ENCODE data around the gene GPSM3.

The GPSM3 gene

GRCh38 chr6:32146287-32146686 is 46.2 kb downstream of the GPSM3 start (continued):
- TF ChIP-seq ZSCAN23 (tag by site-specific recombination; IDR thresholded peaks at IDR 0.05) (peak; percentile 55; the same call in 1 of the 2 replicates), ZNF366 (tag by site-specific recombination; conservative IDR thresholded peaks at IDR 0.05) (peak; percentile 68), ZNF654 (tag by site-specific recombination; IDR thresholded peaks at IDR 0.05; ENCODE audit: low read depth) (no peak), HIC1 (tag by site-specific recombination; IDR thresholded peaks at IDR 0.05) (no peak), REST (tag by site-specific recombination; IDR thresholded peaks at IDR 0.05) (no peak), ZNF274 (IDR thresholded peaks at IDR 0.05; ENCODE audit: low read length) (no peak), ZNF274 (tag by site-specific recombination; IDR thresholded peaks at IDR 0.05; ENCODE audit: borderline replicate concordance) (no peak), KLF7 (tag by site-specific recombination; IDR thresholded peaks at IDR 0.05; ENCODE audit: borderline replicate concordance) (no peak), ZXDB (tag by site-specific recombination; IDR thresholded peaks at IDR 0.05) (no peak), ZNF610 (tag by site-specific recombination; IDR thresholded peaks at IDR 0.05; ENCODE audit: borderline replicate concordance) (no peak), RBAK (tag by site-specific recombination; IDR thresholded peaks at IDR 0.05) (no peak), ZNF324 (tag by site-specific recombination; IDR thresholded peaks at IDR 0.05) (peak; percentile 89), ZNF514 (tag by site-specific recombination; IDR thresholded peaks at IDR 0.05) (no peak), GFI1B (tag by site-specific recombination; IDR thresholded peaks at IDR 0.05) (no peak), PRDM10 (tag by site-specific recombination; IDR thresholded peaks at IDR 0.05) (peak; percentile 89)
- TF ChIP-seq, protein P1, sequence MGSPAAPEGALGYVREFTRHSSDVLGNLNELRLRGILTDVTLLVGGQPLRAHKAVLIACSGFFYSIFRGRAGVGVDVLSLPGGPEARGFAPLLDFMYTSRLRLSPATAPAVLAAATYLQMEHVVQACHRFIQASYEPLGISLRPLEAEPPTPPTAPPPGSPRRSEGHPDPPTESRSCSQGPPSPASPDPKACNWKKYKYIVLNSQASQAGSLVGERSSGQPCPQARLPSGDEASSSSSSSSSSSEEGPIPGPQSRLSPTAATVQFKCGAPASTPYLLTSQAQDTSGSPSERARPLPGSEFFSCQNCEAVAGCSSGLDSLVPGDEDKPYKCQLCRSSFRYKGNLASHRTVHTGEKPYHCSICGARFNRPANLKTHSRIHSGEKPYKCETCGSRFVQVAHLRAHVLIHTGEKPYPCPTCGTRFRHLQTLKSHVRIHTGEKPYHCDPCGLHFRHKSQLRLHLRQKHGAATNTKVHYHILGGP (tag by site-specific recombination; IDR thresholded peaks at IDR 0.05), result no peak
- TF ChIP-seq, protein P2, sequence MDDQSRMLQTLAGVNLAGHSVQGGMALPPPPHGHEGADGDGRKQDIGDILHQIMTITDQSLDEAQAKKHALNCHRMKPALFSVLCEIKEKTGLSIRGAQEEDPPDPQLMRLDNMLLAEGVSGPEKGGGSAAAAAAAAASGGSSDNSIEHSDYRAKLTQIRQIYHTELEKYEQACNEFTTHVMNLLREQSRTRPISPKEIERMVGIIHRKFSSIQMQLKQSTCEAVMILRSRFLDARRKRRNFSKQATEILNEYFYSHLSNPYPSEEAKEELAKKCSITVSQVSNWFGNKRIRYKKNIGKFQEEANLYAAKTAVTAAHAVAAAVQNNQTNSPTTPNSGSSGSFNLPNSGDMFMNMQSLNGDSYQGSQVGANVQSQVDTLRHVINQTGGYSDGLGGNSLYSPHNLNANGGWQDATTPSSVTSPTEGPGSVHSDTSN (CRISPR knock-in tag; IDR thresholded peaks at IDR 0.05), result no peak
- TF ChIP-seq, protein P3, sequence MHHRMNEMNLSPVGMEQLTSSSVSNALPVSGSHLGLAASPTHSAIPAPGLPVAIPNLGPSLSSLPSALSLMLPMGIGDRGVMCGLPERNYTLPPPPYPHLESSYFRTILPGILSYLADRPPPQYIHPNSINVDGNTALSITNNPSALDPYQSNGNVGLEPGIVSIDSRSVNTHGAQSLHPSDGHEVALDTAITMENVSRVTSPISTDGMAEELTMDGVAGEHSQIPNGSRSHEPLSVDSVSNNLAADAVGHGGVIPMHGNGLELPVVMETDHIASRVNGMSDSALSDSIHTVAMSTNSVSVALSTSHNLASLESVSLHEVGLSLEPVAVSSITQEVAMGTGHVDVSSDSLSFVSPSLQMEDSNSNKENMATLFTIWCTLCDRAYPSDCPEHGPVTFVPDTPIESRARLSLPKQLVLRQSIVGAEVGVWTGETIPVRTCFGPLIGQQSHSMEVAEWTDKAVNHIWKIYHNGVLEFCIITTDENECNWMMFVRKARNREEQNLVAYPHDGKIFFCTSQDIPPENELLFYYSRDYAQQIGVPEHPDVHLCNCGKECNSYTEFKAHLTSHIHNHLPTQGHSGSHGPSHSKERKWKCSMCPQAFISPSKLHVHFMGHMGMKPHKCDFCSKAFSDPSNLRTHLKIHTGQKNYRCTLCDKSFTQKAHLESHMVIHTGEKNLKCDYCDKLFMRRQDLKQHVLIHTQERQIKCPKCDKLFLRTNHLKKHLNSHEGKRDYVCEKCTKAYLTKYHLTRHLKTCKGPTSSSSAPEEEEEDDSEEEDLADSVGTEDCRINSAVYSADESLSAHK (tag by site-specific recombination; IDR thresholded peaks at IDR 0.05), result no peak
- TF ChIP-seq, protein P4, sequence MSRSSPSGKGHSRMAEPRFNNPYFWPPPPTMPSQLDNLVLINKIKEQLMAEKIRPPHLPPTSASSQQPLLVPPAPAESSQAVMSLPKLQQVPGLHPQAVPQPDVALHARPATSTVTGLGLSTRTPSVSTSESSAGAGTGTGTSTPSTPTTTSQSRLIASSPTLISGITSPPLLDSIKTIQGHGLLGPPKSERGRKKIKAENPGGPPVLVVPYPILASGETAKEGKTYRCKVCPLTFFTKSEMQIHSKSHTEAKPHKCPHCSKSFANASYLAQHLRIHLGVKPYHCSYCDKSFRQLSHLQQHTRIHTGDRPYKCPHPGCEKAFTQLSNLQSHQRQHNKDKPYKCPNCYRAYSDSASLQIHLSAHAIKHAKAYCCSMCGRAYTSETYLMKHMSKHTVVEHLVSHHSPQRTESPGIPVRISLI (tag by site-specific recombination; IDR thresholded peaks at IDR 0.05), result no peak
- TF ChIP-seq, protein P5, sequence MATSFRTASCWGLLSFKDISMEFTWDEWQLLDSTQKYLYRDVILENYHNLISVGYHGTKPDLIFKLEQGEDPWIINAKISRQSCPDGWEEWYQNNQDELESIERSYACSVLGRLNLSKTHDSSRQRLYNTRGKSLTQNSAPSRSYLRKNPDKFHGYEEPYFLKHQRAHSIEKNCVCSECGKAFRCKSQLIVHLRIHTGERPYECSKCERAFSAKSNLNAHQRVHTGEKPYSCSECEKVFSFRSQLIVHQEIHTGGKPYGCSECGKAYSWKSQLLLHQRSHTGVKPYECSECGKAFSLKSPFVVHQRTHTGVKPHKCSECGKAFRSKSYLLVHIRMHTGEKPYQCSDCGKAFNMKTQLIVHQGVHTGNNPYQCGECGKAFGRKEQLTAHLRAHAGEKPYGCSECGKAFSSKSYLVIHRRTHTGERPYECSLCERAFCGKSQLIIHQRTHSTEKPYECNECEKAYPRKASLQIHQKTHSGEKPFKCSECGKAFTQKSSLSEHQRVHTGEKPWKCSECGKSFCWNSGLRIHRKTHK (tag by site-specific recombination; IDR thresholded peaks at IDR 0.05), result no peak
- TF ChIP-seq, protein P6, sequence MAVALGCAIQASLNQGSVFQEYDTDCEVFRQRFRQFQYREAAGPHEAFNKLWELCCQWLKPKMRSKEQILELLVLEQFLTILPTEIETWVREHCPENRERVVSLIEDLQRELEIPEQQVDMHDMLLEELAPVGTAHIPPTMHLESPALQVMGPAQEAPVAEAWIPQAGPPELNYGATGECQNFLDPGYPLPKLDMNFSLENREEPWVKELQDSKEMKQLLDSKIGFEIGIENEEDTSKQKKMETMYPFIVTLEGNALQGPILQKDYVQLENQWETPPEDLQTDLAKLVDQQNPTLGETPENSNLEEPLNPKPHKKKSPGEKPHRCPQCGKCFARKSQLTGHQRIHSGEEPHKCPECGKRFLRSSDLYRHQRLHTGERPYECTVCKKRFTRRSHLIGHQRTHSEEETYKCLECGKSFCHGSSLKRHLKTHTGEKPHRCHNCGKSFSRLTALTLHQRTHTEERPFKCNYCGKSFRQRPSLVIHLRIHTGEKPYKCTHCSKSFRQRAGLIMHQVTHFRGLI (tag by site-specific recombination; IDR thresholded peaks at IDR 0.05), result no peak
